AG10803 (cell line): ENCODE results near the gene GAPDH.

Source experiments
- DNase-seq: peaks from one replicate; pipeline ENCODE4 v3.0.0; 2010; ENCODE audit warnings: low read depth
- H3K4me3 ChIP-seq: 2 replicates; pipeline ENCODE4 v1.5.1; 2011; ENCODE audit warnings: mild to moderate bottlenecking, low read length, control low read depth
- TF ChIP-seq, protein P1 (sequence below): conservative IDR thresholded peaks from 2 replicates; pipeline ENCODE4 v1.5.1; 2011; ENCODE audit warnings: mild to moderate bottlenecking, low read length, control low read depth, inconsistent platforms

GAPDH gene

DNA sequence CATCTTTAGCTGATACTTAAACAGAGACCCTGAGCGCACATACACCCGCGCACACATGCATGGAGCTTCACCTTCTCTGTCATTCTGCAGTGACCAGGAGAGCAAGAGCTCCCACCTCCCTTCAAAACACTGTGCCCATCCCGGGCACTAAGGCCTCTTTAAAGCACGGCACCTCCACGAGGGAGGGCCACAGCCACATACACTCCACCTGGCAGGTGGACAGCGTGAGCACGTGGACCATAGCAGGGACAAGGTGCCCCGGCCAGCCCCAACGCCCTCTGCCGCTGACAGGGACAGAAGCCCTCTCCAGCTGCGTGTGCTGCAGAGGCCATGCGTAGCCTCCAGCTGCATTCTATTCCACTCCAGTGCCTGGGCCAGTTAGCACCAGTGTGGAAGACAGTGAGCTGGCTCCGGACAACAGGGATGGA lies 5.4 kb downstream of the GAPDH start:
- no peak for DNase-seq
- TF ChIP-seq, protein P1, sequence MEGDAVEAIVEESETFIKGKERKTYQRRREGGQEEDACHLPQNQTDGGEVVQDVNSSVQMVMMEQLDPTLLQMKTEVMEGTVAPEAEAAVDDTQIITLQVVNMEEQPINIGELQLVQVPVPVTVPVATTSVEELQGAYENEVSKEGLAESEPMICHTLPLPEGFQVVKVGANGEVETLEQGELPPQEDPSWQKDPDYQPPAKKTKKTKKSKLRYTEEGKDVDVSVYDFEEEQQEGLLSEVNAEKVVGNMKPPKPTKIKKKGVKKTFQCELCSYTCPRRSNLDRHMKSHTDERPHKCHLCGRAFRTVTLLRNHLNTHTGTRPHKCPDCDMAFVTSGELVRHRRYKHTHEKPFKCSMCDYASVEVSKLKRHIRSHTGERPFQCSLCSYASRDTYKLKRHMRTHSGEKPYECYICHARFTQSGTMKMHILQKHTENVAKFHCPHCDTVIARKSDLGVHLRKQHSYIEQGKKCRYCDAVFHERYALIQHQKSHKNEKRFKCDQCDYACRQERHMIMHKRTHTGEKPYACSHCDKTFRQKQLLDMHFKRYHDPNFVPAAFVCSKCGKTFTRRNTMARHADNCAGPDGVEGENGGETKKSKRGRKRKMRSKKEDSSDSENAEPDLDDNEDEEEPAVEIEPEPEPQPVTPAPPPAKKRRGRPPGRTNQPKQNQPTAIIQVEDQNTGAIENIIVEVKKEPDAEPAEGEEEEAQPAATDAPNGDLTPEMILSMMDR = no peak
- H3K4me3 ChIP-seq = no peak overlapping the region; the same call in 1 of the 2 replicates

DNA sequence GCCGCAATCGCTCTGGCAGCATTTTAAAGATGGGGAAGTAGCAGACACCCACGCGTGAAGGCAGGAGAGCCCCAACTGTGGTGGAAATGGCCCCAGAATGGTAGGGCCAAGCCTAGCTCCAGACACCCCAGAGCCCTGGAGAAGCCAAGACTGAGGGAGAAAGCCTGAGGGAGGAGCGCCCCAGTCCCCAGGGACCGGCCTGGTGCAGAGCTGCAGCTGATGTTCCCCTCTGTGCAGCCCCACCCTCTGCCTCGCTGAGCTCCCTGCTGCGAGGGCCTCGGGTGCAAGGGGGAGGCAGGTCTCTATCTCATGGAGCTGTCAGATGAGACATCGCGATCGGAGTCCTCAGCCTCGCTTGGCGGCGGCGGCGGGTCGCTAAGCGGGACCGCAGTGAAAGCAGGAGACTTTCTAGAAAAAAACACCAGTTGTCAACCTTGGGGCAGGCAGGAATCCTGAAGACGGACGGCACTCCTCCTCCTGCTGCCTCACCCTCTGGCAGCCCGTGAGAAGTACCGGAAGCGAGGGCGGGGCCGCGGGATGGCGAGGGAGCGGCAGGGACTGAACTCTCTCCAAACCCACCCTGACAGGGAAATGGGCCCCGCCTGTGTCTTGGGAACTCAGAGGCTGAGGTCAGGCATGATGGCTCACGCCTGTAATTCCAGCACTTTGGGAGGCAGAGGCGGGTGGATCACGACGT lies 6.0 kb downstream of the GAPDH start:
- H3K4me3 ChIP-seq = peak overlapping the region; percentile 17; the same call in 1 of the 2 replicates
- TF ChIP-seq, protein P1 = no peak
- peak; percentile 97 for DNase-seq

DNA sequence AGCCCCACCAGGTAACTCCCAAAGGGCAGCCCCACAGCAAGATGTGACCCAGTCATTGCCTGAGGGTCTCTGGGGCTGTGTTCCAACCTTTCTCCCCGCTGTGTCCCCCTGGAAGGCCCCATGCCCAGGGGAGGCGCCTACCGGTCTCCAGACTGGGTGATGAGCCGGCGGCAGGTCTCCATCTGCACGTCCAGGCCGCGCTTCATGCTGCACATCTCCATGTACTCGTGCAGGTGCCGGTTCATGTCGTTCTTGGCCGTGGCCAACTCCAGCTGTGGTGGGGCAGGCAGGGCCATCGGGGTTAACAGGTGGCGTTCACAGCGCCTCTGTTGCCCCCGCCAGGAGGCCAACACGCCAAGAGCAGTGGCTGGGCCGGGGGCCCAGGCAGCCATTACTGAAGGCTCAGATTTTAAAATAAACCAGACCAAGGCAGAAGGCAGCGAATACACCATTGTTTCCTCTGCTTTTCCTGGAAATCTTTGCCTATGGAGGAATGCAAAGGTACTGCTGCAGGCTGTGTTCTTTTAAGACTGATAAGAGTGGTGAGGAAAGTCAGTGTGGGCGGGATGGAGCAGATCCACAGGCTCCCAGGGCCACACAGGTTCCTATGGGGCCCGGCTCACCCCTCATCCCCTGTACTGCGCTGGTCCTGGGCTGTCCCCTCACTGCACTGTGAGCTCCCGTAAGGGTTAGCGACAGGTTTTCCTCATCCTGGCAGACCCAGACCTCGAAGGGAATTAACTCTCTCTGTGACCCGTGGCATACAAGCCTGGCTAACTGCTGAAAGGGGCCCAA lies 7.3 kb downstream of the GAPDH start:
- H3K4me3 ChIP-seq = no peak overlapping the region
- TF ChIP-seq, protein P1 = no peak
- no peak for DNase-seq

DNA sequence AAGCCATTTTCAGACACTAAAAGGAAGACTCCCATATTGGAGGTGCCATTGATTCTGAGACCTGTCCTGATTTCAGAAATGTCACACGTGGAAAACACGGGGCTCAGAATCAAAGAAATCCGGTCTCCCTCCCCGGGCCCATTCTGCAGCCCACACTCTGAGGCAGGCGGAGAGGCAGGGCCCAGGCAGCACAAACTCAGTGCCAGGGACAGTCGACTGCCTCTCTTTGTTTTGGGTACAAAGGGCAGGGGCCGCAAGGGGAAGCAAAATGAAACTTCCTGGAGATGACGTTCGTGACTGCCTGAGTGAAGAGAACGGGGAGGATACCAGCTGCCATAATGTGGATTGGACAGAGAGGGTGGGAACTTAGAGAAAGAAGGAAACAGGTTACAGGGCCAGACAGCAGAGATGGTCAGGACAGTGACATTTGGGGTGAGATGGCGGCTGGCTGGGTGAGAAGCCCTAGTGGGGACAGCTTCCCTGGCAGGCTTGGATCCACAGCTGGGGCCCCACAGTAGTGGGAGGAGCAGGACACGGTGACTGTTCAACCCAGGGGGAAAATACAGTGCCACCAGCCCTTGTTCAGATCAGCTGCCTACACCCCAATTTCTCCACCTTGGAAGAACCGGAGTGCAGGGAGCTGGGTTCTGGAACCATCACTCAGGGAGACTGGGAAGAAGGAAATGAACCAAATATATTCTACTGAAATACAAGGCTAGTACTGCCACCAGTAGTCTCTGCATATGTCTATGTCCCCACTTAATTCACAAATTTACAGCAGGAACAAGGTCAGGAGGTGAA lies 8.1 kb downstream of the GAPDH start:
- TF ChIP-seq, protein P1 = no peak
- no peak for DNase-seq
- no peak overlapping the region for H3K4me3 ChIP-seq

DNA sequence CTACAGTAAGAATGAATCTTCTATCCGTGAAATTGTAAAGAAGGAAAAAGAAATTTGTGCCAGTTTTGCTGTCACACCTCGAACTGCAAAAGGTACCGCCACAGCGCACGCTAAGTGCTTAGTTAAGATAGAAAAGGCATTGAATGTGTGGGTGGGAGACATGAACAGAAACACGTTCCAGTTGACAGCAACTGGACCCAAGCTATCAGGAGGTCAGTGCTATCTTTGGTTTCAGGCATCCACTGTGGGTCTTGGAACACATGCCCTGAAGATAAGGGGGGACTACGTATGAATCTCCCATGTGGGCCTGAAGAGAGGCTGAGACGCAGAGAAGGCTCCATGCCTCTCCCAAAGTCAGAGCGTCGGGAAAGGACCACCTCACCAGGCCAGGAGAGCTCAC lies 11.7 kb downstream of the GAPDH start:
- TF ChIP-seq, protein P1 = no peak
- no peak for DNase-seq
- H3K4me3 ChIP-seq = no peak overlapping the region

DNA sequence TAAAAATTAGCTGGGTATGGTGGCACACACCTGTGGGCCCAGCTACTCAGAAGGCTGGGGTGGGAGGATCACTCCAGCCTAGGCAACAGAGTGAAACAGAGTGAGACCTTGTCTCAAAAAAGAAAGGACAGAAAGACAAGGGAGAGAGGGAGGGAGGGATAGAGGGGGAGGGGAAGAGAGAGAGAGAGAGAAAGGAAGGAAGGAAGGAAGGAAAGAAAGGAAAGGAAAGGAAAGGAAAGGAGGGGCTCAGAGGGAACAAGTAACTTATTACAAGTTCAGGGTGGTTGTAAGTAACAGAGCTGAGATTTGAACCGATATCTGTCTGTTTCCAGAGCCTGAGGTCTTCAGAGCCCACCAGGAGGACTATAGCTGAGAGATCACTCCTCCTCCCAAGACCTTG lies 13.2 kb downstream of the GAPDH start:
- H3K4me3 ChIP-seq = peak overlapping the region; percentile 58
- DNase-seq = no peak
- TF ChIP-seq, protein P1 = no peak
